GM21723 (cell line): Measurements from ENCODE around the gene DLG2.

Experiments
- ATAC-seq: cut with Tn5 transposase; IDR thresholded peaks from one replicate; pipeline ENCODE4 v1.9.1; 2021; ENCODE audit warnings: mild to moderate bottlenecking, moderate library complexity; ENCODE audit not compliant: unreplicated experiment

Gene DLG2

GRCh38 chr11:83681031-83681781, 1945.9 kb downstream of the DLG2 start:
- ATAC-seq, result peak; percentile 57

- no peak for ATAC-seq
Measured at GRCh38 chr11:83680321-83680720, 1946.8 kb downstream of the DLG2 start.

DNA sequence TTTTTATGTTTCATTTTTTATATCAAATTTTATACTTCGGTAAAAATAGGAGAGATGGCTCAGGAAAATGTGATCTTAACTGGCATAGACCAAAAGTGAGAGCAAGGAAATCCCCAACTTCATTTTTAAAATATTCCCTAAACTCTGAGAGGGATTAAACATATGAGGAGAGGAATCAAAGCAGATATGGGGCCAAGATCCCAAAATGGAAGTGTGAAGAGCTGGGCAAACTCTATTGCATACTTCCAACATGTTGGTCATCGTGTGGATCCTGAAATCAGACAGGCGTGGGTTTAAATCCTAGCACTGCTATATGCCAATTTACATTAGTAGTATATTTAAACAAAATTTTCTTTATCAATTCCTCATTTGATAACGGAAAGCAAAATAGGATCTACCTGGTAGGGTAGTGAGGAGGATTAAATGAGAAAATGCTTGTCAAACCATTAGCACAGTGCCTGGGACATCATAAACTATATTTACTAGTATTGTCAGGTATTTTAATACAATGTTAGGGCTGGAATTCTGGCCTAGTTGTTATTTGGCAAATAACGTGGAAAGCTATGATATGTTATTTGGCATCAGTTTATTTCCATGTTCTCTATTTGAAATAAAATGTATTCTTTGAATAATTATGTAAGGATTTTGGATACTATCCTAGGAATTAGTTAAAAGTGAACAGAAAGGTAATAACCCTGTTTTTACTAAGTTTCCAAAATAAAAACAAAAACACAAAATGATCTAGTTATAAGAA, 1948.1 kb downstream of the DLG2 start:
- ATAC-seq, result no peak

DNA sequence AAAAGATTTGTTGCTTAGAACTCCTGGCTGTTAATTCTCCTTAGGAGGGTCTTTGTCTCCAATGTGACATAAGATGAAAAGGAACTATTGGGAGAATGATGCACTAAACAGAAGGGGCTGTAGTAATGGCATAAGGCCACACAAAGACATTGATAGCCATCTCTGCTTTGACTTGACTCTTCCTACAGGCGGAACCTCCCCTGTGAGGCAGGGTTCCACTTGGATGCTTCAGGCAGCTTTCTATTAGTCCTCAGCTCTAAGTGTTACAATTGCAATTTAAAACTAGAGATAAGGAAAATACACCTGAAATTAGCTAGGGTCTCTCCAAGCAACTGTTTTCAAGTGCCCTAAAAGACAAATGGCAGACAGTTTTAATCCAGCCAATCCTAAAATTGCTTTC, 1949.4 kb downstream of the DLG2 start:
- ATAC-seq, result no peak

- no peak for ATAC-seq
Measured at GRCh38 chr11:83676056-83676601, 1951.0 kb downstream of the DLG2 start.

DNA sequence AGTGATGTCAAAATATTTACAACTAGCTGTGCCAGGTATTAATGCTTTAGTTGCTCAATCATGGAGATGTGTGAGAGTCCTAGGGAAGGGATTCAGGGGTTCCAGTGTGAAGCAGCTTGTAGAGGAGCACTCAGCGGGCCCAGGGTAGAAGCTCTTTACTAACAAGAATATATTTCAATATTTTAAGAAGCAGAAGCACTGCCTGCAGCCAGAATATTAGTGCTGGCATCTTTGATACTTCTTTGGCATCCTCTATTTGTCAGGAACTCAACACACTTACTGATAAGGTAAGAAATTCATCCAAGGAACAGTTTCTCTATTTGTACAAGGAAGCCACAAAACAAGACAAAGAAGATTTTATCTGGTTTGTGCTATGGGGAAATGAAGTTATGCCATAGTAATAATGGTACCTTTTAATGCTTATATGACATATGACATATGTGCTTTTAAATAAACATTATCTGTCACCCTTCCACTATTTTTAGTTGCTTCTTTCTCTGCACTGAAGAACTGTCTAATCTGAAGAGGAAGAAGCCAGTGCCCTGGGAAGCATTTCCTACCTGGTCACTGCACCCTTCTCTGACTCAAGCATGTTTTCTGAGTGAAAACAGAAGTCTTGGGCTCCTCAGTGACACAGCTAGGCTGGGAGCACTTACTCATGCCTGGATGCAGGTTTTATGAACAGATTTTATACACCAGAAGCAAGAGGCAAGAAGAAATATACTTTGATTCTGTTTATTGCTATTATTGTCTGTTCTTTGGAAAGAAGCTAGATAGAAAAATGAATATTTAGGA, 1952.8 kb downstream of the DLG2 start:
- no peak for ATAC-seq

GRCh38 chr11:83671289-83671688, 1955.9 kb downstream of the DLG2 start:
- no peak for ATAC-seq

- no peak for ATAC-seq
Measured at GRCh38 chr11:83666149-83666548, 1961.0 kb downstream of the DLG2 start.

DNA sequence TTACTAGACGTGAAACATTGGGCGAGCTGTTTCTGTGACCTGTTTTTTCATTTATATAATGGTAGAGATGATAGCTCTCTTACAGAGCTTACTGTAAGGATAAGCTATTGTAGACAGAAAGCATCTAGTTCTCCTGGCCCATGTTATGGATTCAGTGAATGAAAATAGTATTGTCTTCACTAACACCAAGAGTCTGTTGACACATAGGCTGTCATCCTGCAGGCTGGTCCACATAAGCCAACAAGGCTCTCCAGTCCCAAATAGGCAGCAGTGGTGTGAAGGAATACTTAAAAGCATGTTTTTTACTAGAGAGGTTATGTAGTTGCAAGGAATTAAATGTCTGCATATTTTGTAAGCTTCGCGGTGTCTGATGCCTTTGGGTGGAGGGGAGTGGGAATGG, 1963.2 kb downstream of the DLG2 start:
- no peak for ATAC-seq

DNA sequence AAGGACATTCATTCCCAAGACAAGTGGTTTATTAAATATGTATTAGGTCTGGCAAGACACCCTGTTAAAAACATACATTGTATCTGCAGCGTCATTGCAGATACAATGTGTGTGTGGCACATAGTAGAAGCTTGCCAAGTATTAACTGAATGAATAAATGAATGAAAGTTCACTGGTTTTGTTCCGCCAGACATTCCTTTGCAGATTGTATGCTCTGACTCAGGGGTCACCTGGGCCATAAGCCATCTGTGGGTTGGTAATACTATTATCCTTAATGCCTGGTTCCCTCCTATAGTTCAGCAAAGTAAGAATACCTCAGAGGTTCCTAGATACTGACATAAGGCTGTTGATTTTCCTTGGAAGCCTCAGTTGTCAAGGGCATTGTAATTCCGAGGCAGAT, 1963.7 kb downstream of the DLG2 start:
- ATAC-seq, result no peak

DNA sequence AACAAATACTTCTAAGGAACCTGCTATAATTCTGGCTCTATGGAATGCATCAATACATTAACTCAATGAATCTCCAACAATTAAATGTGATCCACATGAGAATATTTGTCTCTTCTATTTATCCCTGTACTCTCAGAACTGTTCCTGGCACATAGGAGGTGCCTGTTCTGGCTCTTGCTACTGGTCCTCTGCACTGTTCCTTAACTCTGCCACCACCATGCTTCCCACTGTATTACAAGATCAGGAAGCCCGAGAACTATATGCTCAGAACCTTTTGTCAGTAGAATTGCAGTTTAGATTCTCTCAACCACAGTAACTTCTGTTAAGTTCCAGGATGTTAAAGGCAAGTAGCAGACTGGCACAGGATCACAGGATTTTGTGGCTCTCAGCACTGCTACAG, 1964.7 kb downstream of the DLG2 start:
- ATAC-seq, result no peak

- ATAC-seq, result no peak
Measured at GRCh38 chr11:83661491-83662350, 1965.4 kb downstream of the DLG2 start.

DNA sequence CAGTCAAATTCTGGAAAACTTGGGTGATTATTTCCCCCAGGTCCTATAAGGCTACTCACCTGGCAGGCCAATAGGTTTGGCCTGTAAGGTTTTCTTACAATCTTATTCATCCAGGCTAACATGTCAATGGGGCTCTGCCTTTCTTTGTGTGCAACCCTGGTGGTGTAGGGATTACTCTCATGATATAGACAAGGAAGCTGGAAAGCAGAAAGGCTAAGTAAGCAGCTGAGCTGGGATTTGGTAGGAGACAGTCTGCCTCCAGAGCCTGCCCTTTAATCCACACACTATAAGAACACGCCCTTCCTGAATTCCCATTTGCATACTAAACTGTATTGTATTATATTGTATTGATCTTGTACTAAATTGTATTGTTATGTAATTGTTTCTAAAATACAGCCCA, 1967.7 kb downstream of the DLG2 start:
- no peak for ATAC-seq

DNA sequence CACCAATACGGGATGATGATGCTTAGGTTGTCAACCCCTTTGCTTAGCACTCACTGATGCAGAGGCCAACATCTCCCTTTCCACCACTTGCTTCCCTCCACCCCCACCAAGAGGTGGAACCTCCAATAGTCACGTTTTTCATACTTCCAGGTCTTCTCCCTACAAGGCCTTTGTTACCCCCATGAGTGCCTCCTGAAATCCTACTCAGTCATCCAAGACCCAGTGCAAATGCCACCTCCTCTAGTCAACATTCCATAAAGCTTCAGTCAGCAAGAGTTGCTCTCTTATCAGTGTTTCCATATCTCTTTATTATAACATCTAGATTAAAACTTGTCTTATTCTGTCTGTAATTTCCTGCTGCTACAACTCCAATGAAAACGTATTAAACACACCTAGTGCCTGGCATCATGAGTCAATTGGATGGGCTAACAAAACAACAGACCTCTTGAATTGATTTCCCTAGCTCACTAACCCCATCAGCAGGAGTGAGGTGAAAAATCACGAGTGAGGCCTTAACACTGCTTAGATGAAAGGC, 1970.3 kb downstream of the DLG2 start:
- ATAC-seq, result no peak

DNA sequence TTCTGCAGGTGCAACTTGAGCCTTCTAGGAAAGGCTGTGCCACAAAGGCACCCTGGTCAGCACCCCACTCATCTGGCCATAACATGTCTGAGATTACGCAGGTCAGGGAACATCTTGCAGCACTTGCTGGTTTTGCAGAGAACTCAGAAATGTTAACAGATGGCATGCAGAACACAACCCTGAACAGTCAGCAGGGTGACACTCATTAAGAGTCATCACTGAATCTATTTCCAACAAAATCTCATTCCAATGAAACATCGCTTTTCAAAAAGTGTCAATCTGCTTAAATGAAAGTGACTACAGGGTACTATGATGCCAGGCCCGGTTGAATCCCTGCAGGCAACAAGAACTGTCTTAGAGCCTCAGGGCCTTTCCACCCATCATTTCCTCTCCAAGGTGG, 1971.2 kb downstream of the DLG2 start:
- no peak for ATAC-seq

DNA sequence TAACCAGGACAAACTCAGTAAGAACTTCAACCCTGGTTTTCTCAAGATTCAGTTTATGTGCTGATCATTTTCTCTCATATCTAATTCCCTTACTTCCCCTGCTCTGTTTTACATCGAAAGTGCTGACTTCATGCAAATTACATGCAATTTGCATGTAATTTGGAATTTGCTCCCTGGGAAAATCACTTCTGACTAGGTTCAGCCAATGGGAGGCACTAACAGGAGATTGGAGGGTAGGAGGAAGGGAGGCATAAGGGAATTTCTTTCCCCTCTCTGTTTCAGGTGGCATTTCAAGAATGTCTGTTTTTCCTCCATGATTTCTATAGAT, 1977.7 kb downstream of the DLG2 start:
- ATAC-seq, result no peak

- ATAC-seq, result no peak
Measured at GRCh38 chr11:83648610-83649527, 1978.3 kb downstream of the DLG2 start.

- ATAC-seq, result no peak
Measured at GRCh38 chr11:83645561-83645960, 1981.6 kb downstream of the DLG2 start.

GRCh38 chr11:83643115-83643514, 1984.0 kb downstream of the DLG2 start:
- no peak for ATAC-seq
